HG03558 (cell line): ENCODE measurements around the gene TBCD.
"Not testable (repeated sequence)": the region's sequence is repeated elsewhere in the genome, so short reads cannot be mapped to it uniquely, and the experiment has no call there.

Experiments used
- ATAC-seq: cut with Tn5 transposase; IDR thresholded peaks from one replicate; pipeline ENCODE4 v1.9.1; 2021; ENCODE audit warnings: moderate number of reproducible peaks; ENCODE audit not compliant: unreplicated experiment; ENCODE audit errors: extremely low read depth

Gene TBCD

DNA sequence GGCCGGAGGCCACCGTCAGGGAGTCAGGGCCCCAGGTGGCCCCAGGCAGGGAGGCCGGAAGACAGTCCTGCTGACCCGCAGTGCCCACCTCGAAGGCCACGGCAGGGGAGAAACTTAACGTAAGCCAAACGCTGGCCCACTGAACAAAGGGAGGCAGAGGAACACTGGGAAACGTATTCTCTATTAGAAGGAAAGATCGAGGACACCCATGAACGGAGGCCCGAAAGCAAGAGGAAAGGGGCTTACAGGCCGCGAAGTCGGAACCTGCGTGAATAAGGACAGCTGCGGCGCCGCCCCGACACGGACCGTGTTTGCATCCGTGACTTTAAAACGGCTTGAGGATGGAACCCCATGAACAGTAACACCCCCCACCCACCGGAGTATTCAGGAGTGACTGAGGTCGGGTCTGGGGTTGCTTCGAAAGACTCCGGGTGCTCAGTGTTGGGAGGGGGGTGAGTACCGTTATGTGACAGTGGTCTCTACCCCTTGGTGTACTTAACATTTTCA, 225.2 kb downstream of the TBCD start:
- ATAC-seq, result no peak

DNA sequence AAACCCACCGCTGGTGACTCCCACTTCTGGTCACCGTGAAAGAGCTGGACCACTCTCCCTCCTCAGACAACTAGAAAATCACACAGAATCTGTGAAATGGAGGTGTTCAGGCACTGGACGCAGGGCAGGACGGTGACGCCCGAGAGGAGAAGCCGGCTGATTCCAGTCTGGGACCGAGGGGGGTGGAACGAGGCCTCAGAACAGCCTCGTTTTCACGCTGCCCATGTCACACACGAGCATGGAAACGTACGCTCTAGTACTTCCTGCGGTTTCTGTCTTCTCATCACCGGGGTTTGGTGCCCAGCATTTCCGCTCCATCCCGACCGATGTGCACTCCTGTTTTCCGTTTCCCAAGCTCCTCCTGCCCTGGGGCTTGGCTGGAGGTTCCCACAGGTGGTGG, 225.7 kb downstream of the TBCD start:
- ATAC-seq, result no peak

DNA sequence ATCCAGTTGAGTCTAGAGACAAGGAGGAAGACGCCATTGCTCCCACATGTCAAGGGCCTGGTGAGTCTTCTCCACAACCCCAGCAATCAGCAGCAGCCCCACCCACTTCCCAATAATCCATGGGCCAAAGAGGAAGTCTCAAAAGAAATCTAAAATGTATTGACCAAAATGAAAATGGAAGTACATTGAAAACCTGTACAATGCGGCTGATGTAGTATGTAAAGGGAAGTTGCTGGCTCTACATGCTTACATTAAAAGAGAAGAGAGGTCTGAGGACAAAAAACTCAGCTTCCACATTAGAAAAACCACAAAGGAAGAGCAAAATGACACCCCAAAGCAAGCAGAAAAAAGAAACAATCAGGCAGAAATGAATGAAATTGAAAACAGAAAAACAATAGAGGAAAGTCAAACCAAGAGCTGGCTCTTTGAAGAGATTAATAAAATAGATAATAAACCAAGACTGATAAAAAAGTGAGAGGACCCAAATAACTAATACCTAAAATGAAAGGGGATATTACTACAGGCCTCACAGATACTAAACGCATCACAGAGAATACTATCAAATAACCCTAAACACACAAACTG, 227.0 kb downstream of the TBCD start:
- no peak for ATAC-seq

- no peak for ATAC-seq
These were observed 227.9 kb downstream of the TBCD start for GRCh38 chr17:82979718-82980117.

GRCh38 chr17:82980632-82981031, 228.8 kb downstream of the TBCD start:
- no peak for ATAC-seq

DNA sequence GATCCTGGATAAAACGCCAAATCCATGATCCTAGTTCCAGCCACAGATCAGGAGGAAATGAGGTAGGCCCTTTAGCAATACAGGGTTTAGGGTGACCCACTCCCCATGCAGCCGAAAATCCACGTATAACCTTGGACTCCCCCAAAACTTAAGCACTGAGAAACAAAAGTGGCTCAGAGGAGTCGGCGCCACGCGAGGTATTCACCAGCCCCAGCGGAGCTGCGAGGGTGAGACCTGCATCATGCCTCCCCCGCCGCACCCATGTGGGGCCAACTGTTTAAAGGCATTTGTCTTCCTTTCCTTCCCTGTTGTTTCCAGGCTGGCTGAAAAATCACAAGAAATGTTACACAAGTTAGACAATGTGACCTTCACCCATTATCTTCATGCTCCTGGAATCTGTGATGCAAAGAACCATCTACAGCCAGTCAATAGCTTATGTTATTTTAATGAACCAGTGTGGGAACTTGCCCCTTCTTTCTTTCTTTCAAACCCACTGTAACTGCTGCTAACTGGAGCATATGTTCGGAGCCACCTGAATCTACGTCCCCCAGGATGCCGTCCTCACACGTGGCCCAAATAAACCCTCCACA, 229.4 kb downstream of the TBCD start:
- no peak for ATAC-seq

- ATAC-seq, result no peak
These were observed 231.8 kb downstream of the TBCD start for GRCh38 chr17:82983510-82984248.

DNA sequence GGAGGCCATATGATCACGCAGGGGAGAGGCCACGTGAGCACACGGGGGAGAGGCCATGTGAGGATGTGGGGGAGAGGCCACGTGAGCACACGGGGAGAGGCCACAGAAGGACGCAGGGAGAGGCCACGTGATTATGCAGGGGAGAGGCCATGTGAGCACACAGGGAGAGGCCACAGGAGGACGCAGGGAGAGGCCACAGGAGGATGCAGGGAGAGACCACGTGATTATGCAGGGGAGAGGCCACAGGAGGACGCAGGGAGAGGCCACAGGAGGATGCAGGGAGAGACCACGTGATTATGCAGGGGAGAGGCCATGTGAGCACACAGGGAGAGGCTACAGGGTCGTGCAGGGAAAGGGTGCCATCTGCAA, 232.4 kb downstream of the TBCD start:
- not testable (repeated sequence) for ATAC-seq

GRCh38 chr17:82984751-82985427, 233.0 kb downstream of the TBCD start:
- no peak for ATAC-seq

DNA sequence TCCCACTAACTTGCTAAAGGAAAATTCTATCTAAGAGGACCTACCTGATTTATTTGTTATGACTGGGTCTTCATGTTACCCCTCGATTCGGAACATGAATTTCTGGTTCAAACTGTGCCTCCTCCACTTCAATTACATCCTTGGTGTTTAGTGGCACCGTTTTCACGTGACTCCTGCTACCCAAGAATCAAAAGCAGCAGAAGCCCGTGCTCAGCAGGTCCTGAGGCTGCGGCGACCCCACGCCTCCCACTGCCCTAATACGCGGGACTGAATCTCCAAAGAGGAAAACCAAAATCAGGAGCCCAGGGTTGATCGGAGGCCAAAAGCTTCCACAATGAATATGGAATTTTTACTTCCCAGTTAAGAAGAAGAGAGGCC, 233.6 kb downstream of the TBCD start:
- no peak for ATAC-seq

DNA sequence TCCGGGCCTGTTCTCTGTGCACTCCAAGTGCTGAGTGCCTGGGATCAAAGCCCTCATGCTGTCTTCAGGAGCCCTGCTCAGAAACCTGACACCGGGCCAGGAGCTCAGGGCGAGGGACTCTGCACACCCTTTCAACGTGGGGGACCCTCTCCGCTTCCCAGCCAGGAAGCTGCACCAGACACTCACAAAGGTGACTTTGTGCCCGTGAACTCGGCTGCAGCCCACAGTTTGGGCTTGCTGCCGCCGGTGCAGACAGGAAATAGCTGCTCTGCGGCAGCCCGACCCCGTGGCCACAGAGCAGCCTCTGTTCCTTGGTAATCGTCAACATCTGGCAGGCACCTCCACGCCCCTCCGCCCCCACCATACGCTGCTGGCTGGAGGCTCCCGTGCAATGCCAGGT, 234.1 kb downstream of the TBCD start:
- no peak for ATAC-seq

GRCh38 chr17:82989051-82989450, 237.2 kb downstream of the TBCD start:
- ATAC-seq, result not testable (repeated sequence)

GRCh38 chr17:82989881-82990280, 238.0 kb downstream of the TBCD start:
- no peak for ATAC-seq

DNA sequence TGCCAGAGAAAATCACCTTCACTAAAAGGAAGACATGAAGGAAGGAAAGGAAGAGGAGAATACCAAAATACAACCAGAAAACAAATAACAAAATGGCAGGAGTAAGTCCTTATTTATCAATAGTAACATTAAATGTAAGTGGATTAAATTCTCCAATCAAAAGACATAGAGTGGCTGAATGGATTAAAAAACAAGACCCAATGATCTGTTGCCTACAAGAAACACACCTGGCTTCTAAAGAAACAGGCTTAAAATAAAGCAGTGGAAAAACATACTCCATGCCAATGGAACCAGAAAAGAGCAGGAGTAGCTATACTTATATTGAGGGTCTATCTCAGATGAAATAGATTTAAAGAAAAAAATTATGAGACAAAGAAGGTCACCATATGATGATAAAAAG, 241.1 kb downstream of the TBCD start:
- ATAC-seq, result no peak
